Activated CD8-positive, alpha-beta T cell treated with anti-CD3 and anti-CD28 coated beads for 36 hours (primary cell): ENCODE measurements around the gene USP9X. TPM values are rescaled to one million over a fixed set of nuclear protein-coding genes. Genes with fewer than 3 reads are reported as not detected.
A peak's percentile ranks its signal among the peaks of the same experiment; 100 is the strongest.

ENCODE experiments used
- ATAC-seq: fragments of 200-7000 bp; cut with Tn5 transposase; one replicate; pipeline ENCODE4 v1.10.0; 2021; ENCODE audit warnings: mild to moderate bottlenecking, moderate library complexity
- CTCF ChIA-PET: fragments of 350-600 bp; sonication (Branson Sonifier 250); formaldehyde crosslinking; loops from one replicate; lab custom pipeline; 2021; ENCODE audit warnings: antibody characterized with exemption; lab: Charles Lee
- POLR2A ChIA-PET: fragments of 350-600 bp; sonication (Branson Sonifier 250); formaldehyde crosslinking; loops from one replicate; lab custom pipeline; 2021; ENCODE audit warnings: antibody characterized with exemption; lab: Charles Lee
- DNase-seq: peaks from one replicate; pipeline ENCODE4 v3.0.0-alpha.2; 2020
- H3K27ac Mint-ChIP-seq: one replicate; pipeline ENCODE4 v1.8.0; 2021; ENCODE audit warnings: mild to moderate bottlenecking, mixed read lengths
- H3K27me3 Mint-ChIP-seq: one replicate; pipeline ENCODE4 v1.8.0; 2021; ENCODE audit warnings: mixed read lengths
- H3K36me3 Mint-ChIP-seq: one replicate; pipeline ENCODE4 v1.8.0; 2021; ENCODE audit warnings: low read depth, mixed read lengths
- H3K4me1 Mint-ChIP-seq: one replicate; pipeline ENCODE4 v1.8.0; 2021; ENCODE audit warnings: low read depth, mixed read lengths
- H3K4me3 Mint-ChIP-seq: one replicate; pipeline ENCODE4 v1.8.0; 2021; ENCODE audit warnings: mild to moderate bottlenecking, moderate library complexity, mixed read lengths
- H3K9me3 Mint-ChIP-seq: one replicate; pipeline ENCODE4 v1.8.0; 2021; ENCODE audit warnings: mixed read lengths
- intact Hi-C: fragments of 100-400 bp; cut with micrococcal nuclease; formaldehyde crosslinking; loops from one replicate; pipeline ENCODE4 v1.10.0; 2022
- total RNA-seq, 2 experiments: library from RNA; stranded (reverse); gene quantifications; one replicate each; pipeline ENCODE4 v1.2.3, GENCODE V29; 2021
- TF ChIP-seq, protein P1 (sequence below): fragments of 200-600 bp; IDR thresholded peaks from one replicate; pipeline ENCODE4 v1.8.0; 2022; ENCODE audit warnings: antibody characterized with exemption, mild to moderate bottlenecking

The USP9X gene
- total RNA-seq, 2 experiments from 2014 or later: 58.7 to 60.5 TPM

DNA sequence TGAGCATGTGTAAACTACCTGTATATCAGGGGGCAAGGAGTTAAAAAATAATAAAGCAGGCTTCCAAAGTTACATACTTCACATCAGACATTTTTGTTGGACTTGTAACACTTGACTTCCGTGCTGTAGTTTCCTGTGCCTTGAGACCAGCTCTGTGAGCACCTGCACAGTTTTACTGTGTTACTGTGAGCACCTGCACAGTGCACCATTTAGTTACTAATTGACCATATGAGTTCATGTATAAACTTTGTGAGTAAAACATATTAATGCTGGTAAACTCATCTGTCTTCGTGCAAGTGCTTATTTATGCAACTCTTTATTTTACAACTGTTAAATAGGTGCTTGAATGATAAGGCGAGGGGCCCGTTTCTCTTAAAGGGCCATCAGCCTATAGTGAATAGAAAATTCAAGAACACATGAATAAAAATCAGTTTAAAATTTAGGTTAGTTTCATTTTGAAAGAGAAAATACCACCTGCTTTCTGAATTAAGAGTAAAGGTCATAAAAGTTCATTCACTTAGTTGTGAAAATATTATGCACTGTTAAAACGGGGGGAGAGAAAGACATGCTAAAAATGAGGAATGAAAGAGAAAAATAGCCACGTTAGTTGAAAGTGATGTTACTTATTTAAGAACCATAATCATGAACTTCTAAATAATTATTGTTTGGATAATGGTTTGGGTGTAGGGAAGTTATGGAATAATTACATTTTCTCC lies 42.4 kb downstream of the USP9X start:
- Mint-ChIP-seq H3K27ac (peak overlapping the region; percentile 12), H3K4me1 (peaks cover 28% of the 10 kb centered on the region), H3K27me3 (no peaks in the 10 kb centered on the region), H3K4me3 (no peak overlapping the region), H3K9me3 (no peaks in the 10 kb centered on the region), H3K36me3 (peaks cover 23% of the 10 kb centered on the region)
- CTCF ChIA-PET: no interaction called here
- intact Hi-C loops: no loop called here
- TF ChIP-seq, protein P1, sequence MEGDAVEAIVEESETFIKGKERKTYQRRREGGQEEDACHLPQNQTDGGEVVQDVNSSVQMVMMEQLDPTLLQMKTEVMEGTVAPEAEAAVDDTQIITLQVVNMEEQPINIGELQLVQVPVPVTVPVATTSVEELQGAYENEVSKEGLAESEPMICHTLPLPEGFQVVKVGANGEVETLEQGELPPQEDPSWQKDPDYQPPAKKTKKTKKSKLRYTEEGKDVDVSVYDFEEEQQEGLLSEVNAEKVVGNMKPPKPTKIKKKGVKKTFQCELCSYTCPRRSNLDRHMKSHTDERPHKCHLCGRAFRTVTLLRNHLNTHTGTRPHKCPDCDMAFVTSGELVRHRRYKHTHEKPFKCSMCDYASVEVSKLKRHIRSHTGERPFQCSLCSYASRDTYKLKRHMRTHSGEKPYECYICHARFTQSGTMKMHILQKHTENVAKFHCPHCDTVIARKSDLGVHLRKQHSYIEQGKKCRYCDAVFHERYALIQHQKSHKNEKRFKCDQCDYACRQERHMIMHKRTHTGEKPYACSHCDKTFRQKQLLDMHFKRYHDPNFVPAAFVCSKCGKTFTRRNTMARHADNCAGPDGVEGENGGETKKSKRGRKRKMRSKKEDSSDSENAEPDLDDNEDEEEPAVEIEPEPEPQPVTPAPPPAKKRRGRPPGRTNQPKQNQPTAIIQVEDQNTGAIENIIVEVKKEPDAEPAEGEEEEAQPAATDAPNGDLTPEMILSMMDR: no peak
- ATAC-seq: peak; percentile 45
- no peak for DNase-seq
- POLR2A ChIA-PET: no interaction called here

DNA sequence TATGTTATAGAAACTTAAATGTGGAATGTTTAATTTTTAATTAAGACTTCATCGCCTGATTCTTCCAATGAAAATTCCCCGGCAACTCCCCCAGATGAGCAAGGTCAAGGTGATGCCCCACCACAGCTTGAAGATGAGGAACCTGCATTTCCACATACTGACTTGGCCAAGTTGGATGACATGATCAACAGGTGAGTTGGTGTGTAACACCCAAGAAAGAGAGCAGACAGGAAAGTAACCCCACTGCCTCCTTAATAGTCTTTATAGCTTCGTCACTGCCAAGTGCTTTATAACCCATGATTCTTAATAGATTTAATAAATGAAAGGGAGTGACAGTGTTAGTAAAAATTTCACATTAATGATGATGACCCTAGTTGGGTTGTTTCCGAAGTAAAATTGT lies 43.7 kb downstream of the USP9X start:
- intact Hi-C loops: no loop called here
- CTCF ChIA-PET: no interaction called here
- no peak overlapping the region for H3K27ac Mint-ChIP-seq
- TF ChIP-seq, protein P1: no peak
- H3K36me3 Mint-ChIP-seq: peaks cover 18% of the 10 kb centered on the region
- no peaks in the 10 kb centered on the region for H3K9me3 Mint-ChIP-seq
- no peak for DNase-seq
- H3K4me3 Mint-ChIP-seq: no peak overlapping the region
- POLR2A ChIA-PET: no interaction called here
- ATAC-seq: no peak
- H3K4me1 Mint-ChIP-seq: peaks cover 26% of the 10 kb centered on the region
- no peaks in the 10 kb centered on the region for H3K27me3 Mint-ChIP-seq

DNA sequence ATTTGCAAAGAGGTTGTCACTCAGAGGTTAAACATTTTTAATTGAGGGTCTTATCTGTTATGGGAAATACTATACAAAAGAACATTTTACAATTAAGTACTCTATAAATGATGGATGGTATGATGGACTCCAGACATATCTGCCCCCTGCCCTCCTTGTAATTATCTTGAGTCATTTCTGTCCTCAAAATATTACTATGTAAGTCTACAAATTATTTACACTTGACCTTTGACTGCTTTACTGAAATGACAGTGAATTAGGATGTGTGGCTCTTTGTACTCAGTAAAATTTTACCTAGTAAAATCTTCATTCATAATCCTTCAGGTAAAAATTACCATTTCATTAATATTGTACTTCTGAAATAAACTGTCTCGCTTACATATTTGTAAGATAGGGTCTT lies 46.5 kb downstream of the USP9X start:
- TF ChIP-seq, protein P1: no peak
- CTCF ChIA-PET: no interaction called here
- Mint-ChIP-seq H3K9me3 (no peaks in the 10 kb centered on the region), H3K4me3 (no peak overlapping the region), H3K36me3 (peaks cover 17% of the 10 kb centered on the region), H3K27ac (no peak overlapping the region), H3K27me3 (no peaks in the 10 kb centered on the region), H3K4me1 (peaks cover 25% of the 10 kb centered on the region)
- DNase-seq (no peak), ATAC-seq (no peak)
- POLR2A ChIA-PET: no interaction called here
- intact Hi-C loops: no loop called here

DNA sequence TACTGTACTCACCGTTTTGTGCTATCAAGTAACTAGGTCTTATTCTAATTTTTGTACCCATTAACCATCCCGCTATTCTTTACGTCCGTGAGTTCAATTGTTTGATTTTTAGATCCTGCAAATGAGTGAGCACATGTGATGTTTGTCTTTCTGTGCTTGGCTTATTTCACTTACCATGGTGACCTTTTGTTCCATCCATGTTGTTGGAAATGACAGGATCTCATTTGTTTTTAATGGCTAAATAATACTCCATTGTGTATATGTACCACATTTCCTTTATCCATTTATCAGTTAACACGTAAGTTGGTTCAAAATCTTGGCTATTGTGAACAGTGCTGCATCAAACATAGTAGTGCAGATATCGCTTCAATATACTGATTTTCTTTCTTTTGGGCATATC lies 48.3 kb downstream of the USP9X start:
- Mint-ChIP-seq H3K4me3 (no peak overlapping the region), H3K9me3 (no peaks in the 10 kb centered on the region), H3K27me3 (no peaks in the 10 kb centered on the region), H3K36me3 (peaks cover 19% of the 10 kb centered on the region), H3K27ac (no peak overlapping the region), H3K4me1 (peaks cover 19% of the 10 kb centered on the region)
- TF ChIP-seq, protein P1: no peak
- ChIA-PET POLR2A (no interaction called here), CTCF (no interaction called here)
- DNase-seq (no peak), ATAC-seq (no peak)
- intact Hi-C loops: no loop called here

DNA sequence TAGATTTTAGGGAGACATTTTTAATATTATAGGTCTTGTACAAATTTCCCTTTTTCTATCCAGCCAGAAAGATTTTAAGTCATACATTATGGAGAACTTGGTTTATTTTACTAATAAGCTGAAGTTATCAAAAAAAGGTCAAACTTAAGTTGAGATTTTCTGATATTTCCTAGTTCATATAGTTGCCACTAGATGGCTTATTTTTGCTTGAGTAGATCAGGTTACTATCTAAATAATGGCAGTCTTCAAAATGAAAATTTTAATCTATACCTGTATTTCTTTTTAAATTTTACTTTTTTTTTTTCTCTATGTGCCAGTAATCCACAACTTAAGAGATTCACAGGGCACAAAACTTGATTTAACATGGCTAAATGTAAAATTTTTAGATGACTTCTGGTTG lies 52.3 kb downstream of the USP9X start:
- intact Hi-C loops: no loop called here
- H3K27me3 Mint-ChIP-seq: no peaks in the 10 kb centered on the region
- TF ChIP-seq, protein P1: peak; percentile 40
- CTCF ChIA-PET: interaction anchor here (1.0 to 2.3 kb wide), 6 partner anchors 15 to 115 kb away, joined by 3 to 11 read pairs (median 6); no protein-coding TSS in a partner anchor
- peaks cover 13% of the 10 kb centered on the region for H3K36me3 Mint-ChIP-seq
- POLR2A ChIA-PET: no interaction called here
- H3K27ac Mint-ChIP-seq: no peak overlapping the region
- H3K4me1 Mint-ChIP-seq: peaks cover 12% of the 10 kb centered on the region
- H3K9me3 Mint-ChIP-seq: no peaks in the 10 kb centered on the region
- H3K4me3 Mint-ChIP-seq: no peak overlapping the region
- DNase-seq (no peak), ATAC-seq (no peak)
